Activated CD4-positive, alpha-beta memory T cell treated with anti-CD3 and anti-CD28 coated beads, Interleukin-2, amount 10 ng/mL, durations not matched to agents 7 days and 5 days (primary cell): Measurements from ENCODE around the gene CMPK1. TPM values are rescaled to one million over a fixed set of nuclear protein-coding genes. Genes with fewer than 3 reads are reported as not detected.

ENCODE experiments used
- CTCF ChIA-PET: fragments of 350-600 bp; sonication (Branson Sonifier 250); formaldehyde crosslinking; loops from one replicate; lab custom pipeline; 2021; ENCODE audit warnings: antibody characterized with exemption, inconsistent platforms; lab: Charles Lee
- POLR2A ChIA-PET: fragments of 350-600 bp; sonication (Branson Sonifier 250); formaldehyde crosslinking; loops from one replicate; lab custom pipeline; 2021; ENCODE audit warnings: antibody characterized with exemption; lab: Charles Lee
- DNase-seq: peaks from one replicate; pipeline ENCODE4 v3.0.0-alpha.2; 2020
- H3K27ac Mint-ChIP-seq: one replicate; pipeline ENCODE4 v1.8.0; 2021; ENCODE audit warnings: mild to moderate bottlenecking, mixed read lengths
- H3K27me3 Mint-ChIP-seq: one replicate; pipeline ENCODE4 v1.8.0; 2021; ENCODE audit warnings: mixed read lengths
- H3K36me3 Mint-ChIP-seq: one replicate; pipeline ENCODE4 v1.8.0; 2021; ENCODE audit warnings: low read depth, mixed read lengths
- H3K4me1 Mint-ChIP-seq: one replicate; pipeline ENCODE4 v1.8.0; 2021; ENCODE audit warnings: mixed read lengths
- H3K4me3 Mint-ChIP-seq: one replicate; pipeline ENCODE4 v1.8.0; 2021; ENCODE audit warnings: mild to moderate bottlenecking, mixed read lengths
- H3K9me3 Mint-ChIP-seq: one replicate; pipeline ENCODE4 v1.8.0; 2021; ENCODE audit warnings: mixed read lengths
- total RNA-seq, 2 experiments: library from RNA; stranded (reverse); gene quantifications; one replicate each; pipeline ENCODE4 v1.2.3, GENCODE V29; 2021

The CMPK1 gene
- total RNA-seq, 2 experiments from 2014 or later, result 99.3 to 106 TPM

DNA sequence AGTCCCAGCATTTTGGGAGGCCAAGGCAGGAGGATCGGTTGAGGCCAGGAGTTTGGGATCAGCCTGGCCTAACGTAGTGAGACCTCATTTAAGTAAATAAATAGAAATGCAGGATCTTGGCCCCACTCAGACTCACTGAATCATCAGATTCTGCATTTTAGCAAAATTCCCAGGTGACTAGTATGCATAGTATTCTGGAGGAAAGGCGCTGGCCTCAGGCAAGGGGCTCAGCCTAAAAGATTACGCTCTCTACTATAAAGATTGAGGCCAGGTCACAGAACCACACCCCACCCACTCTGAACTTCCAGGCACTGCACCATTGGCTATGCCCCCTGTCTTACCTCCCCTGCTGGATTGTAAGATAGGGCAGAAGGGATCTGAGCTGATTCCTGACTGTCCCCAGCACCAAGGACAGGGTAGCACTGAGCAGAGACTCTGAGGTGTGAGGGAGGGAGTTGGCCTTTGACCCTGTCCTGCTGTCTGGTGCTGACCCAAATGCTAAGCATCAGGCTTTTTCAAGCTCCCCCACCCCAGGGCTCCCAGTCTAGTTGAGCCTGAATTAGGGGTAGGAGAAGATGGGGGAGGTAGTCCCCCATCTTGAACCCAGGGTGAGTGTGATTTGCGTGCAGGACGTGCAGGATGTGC, 85.2 kb downstream of the CMPK1 start:
- Mint-ChIP-seq H3K36me3 (no peaks in the 10 kb centered on the region), H3K27me3 (peaks cover 44% of the 10 kb centered on the region), H3K4me3 (no peak overlapping the region), H3K9me3 (no peaks in the 10 kb centered on the region), H3K27ac (no peak overlapping the region), H3K4me1 (peaks cover 10% of the 10 kb centered on the region)
- no peak for DNase-seq
- ChIA-PET POLR2A (no interaction called here), CTCF (interaction anchor here (4.7 kb wide), 1 partner anchor 18 kb away, joined by 32 read pairs; the partner anchor contains the start of gene FOXD2)

DNA sequence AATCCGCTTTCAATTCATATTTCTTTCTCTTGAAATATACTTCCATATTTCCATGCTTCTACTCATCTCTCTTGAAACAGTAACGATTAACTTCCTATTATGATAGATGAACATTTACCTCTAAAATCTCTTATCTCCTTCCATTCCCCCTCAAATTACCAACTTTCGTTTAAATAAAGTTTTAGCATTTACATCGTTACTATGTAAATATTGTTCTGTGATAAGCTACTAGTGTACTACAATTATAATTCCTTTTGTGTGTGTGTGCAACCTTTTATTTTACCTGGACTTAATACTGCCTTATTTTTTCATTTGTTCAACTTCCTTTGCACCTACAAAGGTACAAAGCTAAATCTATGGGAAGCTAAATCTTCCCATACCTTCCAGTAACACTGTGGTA, 87.0 kb downstream of the CMPK1 start:
- H3K27ac Mint-ChIP-seq, result no peak overlapping the region
- no peak overlapping the region for H3K4me3 Mint-ChIP-seq
- H3K9me3 Mint-ChIP-seq, result no peaks in the 10 kb centered on the region
- peaks cover 7% of the 10 kb centered on the region for H3K4me1 Mint-ChIP-seq
- DNase-seq, result no peak
- H3K27me3 Mint-ChIP-seq, result peaks cover 28% of the 10 kb centered on the region
- ChIA-PET POLR2A (interaction anchor here (0.8 kb wide), 1 partner anchor 10 kb away, joined by 3 read pairs; no protein-coding TSS in a partner anchor), CTCF (interaction anchor here (0.7 to 4.7 kb wide), 6 partner anchors 10 to 245 kb away, joined by 3 to 32 read pairs (median 3); partner anchors contain the start of gene FOXD2)
- no peaks in the 10 kb centered on the region for H3K36me3 Mint-ChIP-seq

DNA sequence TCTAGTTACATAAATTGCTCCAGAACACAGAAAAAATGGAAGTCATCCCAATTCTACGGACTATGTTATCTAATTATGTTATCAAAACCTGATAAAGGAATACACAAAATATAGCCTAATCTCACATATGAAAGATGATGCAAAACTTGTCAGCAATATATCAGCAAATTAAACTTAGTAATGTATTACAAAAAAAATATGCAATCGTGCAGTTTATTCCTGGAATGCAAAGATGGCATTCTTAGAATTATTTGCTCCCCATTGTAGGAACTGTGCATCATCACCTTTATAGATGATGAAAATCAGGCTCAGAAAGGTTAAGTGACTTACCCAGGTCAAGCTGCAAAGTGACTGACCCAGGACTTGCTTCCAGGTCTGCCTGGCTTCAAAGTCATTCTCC, 90.3 kb downstream of the CMPK1 start:
- POLR2A ChIA-PET, result no interaction called here
- no peak for DNase-seq
- H3K4me1 Mint-ChIP-seq, result no peaks in the 10 kb centered on the region
- H3K27ac Mint-ChIP-seq, result no peak overlapping the region
- H3K36me3 Mint-ChIP-seq, result no peaks in the 10 kb centered on the region
- no peak overlapping the region for H3K4me3 Mint-ChIP-seq
- CTCF ChIA-PET, result interaction anchor here (1.3 kb wide), 1 partner anchor 35 kb away, joined by 3 read pairs; no protein-coding TSS in a partner anchor
- peaks cover 4% of the 10 kb centered on the region for H3K27me3 Mint-ChIP-seq
- H3K9me3 Mint-ChIP-seq, result no peaks in the 10 kb centered on the region

DNA sequence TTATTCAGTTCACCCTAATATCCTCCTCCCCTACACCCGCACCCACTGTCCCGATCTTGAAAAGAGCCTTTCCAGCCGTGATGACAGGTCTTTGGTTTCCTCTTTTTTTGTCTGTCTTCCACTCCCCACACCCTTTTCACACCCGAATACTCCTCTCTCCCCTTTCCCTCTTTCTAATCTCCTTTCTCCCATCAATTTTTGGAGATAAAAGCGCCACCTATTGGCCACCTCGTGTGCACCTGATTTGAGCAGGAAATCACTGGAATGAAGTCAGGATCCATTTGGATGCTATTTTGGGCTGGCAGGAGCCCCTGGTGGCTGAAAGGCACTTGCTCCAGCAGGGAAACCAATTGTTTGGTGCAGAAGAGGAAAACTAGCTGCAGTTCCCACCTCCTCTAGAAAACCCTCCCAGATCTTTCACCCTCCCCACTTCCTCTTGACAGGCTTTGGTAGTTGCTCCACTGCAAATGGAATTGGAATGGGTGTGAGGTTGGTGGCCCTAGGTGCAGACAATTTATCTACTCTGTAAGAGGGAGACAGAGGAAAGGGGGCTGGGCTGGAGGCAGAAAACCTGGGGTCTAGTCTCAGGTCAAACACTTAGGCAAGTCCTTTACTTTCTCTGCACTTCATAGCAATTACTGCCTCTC, 90.9 kb downstream of the CMPK1 start:
- H3K4me1 Mint-ChIP-seq, result no peaks in the 10 kb centered on the region
- ChIA-PET POLR2A (no interaction called here), CTCF (interaction anchor here (1.3 to 2.4 kb wide), 2 partner anchors 11 to 36 kb away, joined by 3 to 12 read pairs; no protein-coding TSS in a partner anchor)
- DNase-seq, result no peak
- no peak overlapping the region for H3K27ac Mint-ChIP-seq
- no peaks in the 10 kb centered on the region for H3K9me3 Mint-ChIP-seq
- H3K36me3 Mint-ChIP-seq, result no peaks in the 10 kb centered on the region
- H3K4me3 Mint-ChIP-seq, result no peak overlapping the region
- no peaks in the 10 kb centered on the region for H3K27me3 Mint-ChIP-seq

Other genes with a start within 250 kb of the CMPK1 start
- not detected for gene CYP4A22, start 196.3 kb upstream of the CMPK1 start, total RNA-seq
- not detected for gene PDZK1IP1, start 143.8 kb upstream of the CMPK1 start, total RNA-seq
- gene TAL1, start 101.6 kb upstream of the CMPK1 start, total RNA-seq, result not detected
- 10 to 100 TPM; 40.4 to 40.8 TPM for gene STIL, start 19.6 kb upstream of the CMPK1 start, total RNA-seq
- not detected for gene FOXE3, start 82.5 kb downstream of the CMPK1 start, total RNA-seq
- gene FOXD2, start 104.3 kb downstream of the CMPK1 start, total RNA-seq, result under 1 TPM; 0.65 to 0.68 TPM